ENCODE data around the gene SLC9C1. TPM values are rescaled to one million over a fixed set of nuclear protein-coding genes. Genes with fewer than 3 reads are reported as not detected.

SLC9C1 gene
- total RNA-seq: not detected

- ChIA-PET CTCF (interaction anchor here (0.5 to 2.4 kb wide), 10 partner anchors 10 to 241 kb away, joined by 3 to 7 read pairs (median 5); partner anchors contain the start of gene CD200), POLR2A (interaction anchor here (0.6 kb wide), 1 partner anchor 144 kb away, joined by 3 read pairs; no protein-coding TSS in a partner anchor)
These were observed at the start of gene SLC9C1 for GRCh38 chr3:112293368-112294321. TSS of gene SLC9C1 (minus strand) at chr3:112294216. CDS start at chr3:112286791, 7,425 bp downstream.

- ChIA-PET POLR2A (no interaction called here), CTCF (no interaction called here)
These were observed 47.4 kb upstream of the SLC9C1 start for GRCh38 chr3:112341386-112341785.

GRCh38 chr3:112339609-112340008, 45.6 kb upstream of the SLC9C1 start:
- ChIA-PET POLR2A (no interaction called here), CTCF (no interaction called here)

- ChIA-PET CTCF (no interaction called here), POLR2A (no interaction called here)
These were observed 45.1 kb upstream of the SLC9C1 start for GRCh38 chr3:112339134-112339533.

GRCh38 chr3:112338727-112339056, 44.7 kb upstream of the SLC9C1 start:
- ChIA-PET POLR2A (interaction anchor here (0.6 kb wide), 1 partner anchor 1388 kb away, joined by 3 read pairs; no protein-coding TSS in a partner anchor), CTCF (no interaction called here)

- CTCF ChIA-PET: no interaction called here
- POLR2A ChIA-PET: interaction anchor here (0.6 kb wide), 1 partner anchor 1389 kb away, joined by 3 read pairs; no protein-coding TSS in a partner anchor
These were observed 44.2 kb upstream of the SLC9C1 start for GRCh38 chr3:112338021-112338726.

- CTCF ChIA-PET: no interaction called here
- POLR2A ChIA-PET: no interaction called here
These were observed 41.4 kb upstream of the SLC9C1 start for GRCh38 chr3:112335434-112335781.

GRCh38 chr3:112334691-112335433, 40.8 kb upstream of the SLC9C1 start:
- CTCF ChIA-PET: interaction anchor here (1.6 kb wide), 1 partner anchor 103 kb away, joined by 4 read pairs; no protein-coding TSS in a partner anchor
- POLR2A ChIA-PET: no interaction called here

- POLR2A ChIA-PET: interaction anchor here (0.7 kb wide), 1 partner anchor 131 kb away, joined by 3 read pairs; no protein-coding TSS in a partner anchor
- CTCF ChIA-PET: interaction anchor here (1.0 to 1.6 kb wide), 4 partner anchors 41 to 195 kb away, joined by 3 to 4 read pairs (median 3); no protein-coding TSS in a partner anchor
These were observed 39.6 kb upstream of the SLC9C1 start for GRCh38 chr3:112333381-112334317.

- POLR2A ChIA-PET: no interaction called here
- CTCF ChIA-PET: interaction anchor here (1.0 to 1.6 kb wide), 5 partner anchors 40 to 194 kb away, joined by 3 to 4 read pairs (median 3); no protein-coding TSS in a partner anchor
These were observed 39.0 kb upstream of the SLC9C1 start, which contains the start of gene CD200 for GRCh38 chr3:112333002-112333380. TSS of gene CD200 (plus strand) at chr3:112333156. CDS start at chr3:112333213, 57 bp downstream.

GRCh38 chr3:112331851-112332250, 37.8 kb upstream of the SLC9C1 start:
- CTCF ChIA-PET: interaction anchor here (0.8 to 1.0 kb wide), 2 partner anchors 13 to 106 kb away, joined by 3 read pairs; no protein-coding TSS in a partner anchor
- POLR2A ChIA-PET: interaction anchor here (0.7 kb wide), 1 partner anchor 273 kb away, joined by 5 read pairs; no protein-coding TSS in a partner anchor

- ChIA-PET CTCF (no interaction called here), POLR2A (no interaction called here)
These were observed 33.4 kb upstream of the SLC9C1 start for GRCh38 chr3:112327371-112327951.

- POLR2A ChIA-PET: no interaction called here
- CTCF ChIA-PET: no interaction called here
These were observed 28.0 kb upstream of the SLC9C1 start for GRCh38 chr3:112321867-112322652.

- POLR2A ChIA-PET: no interaction called here
- CTCF ChIA-PET: no interaction called here
These were observed 26.7 kb upstream of the SLC9C1 start for GRCh38 chr3:112320691-112321090.

GRCh38 chr3:112319516-112320276, 25.7 kb upstream of the SLC9C1 start:
- ChIA-PET POLR2A (interaction anchor here (0.6 kb wide), 1 partner anchor 23 kb away, joined by 4 read pairs; no protein-coding TSS in a partner anchor), CTCF (no interaction called here)

GRCh38 chr3:112315791-112316190, 21.8 kb upstream of the SLC9C1 start:
- CTCF ChIA-PET: no interaction called here
- POLR2A ChIA-PET: no interaction called here

- CTCF ChIA-PET: no interaction called here
- POLR2A ChIA-PET: no interaction called here
These were observed 20.6 kb upstream of the SLC9C1 start for GRCh38 chr3:112314649-112315048.
